Endothelial cell of umbilical vein (primary cell): Measurements from ENCODE around the gene SLC25A24. TPM values are rescaled to one million over a fixed set of nuclear protein-coding genes. Genes with fewer than 3 reads are reported as not detected.
A peak's percentile ranks its signal among the peaks of the same experiment; 100 is the strongest.
"Not testable (repeated sequence)": the region's sequence is repeated elsewhere in the genome, so short reads cannot be mapped to it uniquely, and the experiment has no call there.

Experiments
- BruUV-seq: library from RNA; stranded (reverse); fragments of 400-500 nt; replicated peaks from 2 replicates; lab custom pipeline; 2021; lab: Mats Ljungman, UMichigan
- CTCF ChIA-PET: fragments of 300-600, 350-600 bp; sonication (Branson Sonifier 250); formaldehyde crosslinking; loops from one replicate; lab custom pipeline; 2021; ENCODE audit warnings: antibody characterized with exemption, inconsistent platforms; lab: Charles Lee
- POLR2A ChIA-PET: fragments of 300-600, 350-600 bp; sonication (Branson Sonifier 250); formaldehyde crosslinking; loops from one replicate; lab custom pipeline; 2021; ENCODE audit warnings: antibody characterized with exemption, inconsistent platforms; lab: Charles Lee
- DNase-seq: peaks from one replicate; pipeline ENCODE4 v3.0.0-alpha.2; 2011; ENCODE audit warnings: low read depth, low spot score
- FAIRE-seq: peaks from 2 replicates; lab custom pipeline; 2011; peaks lifted over from hg19 to GRCh38; lab: Jason Lieb, UNC
- H2AFZ ChIP-seq: 2 replicates; pipeline ENCODE4 v1.6.0; 2012; ENCODE audit warnings: low read depth, low read length, control low read depth, inconsistent platforms
- H3K27ac ChIP-seq: 2 replicates; pipeline ENCODE4 v1.5.1; 2011; ENCODE audit warnings: low read depth, mild to moderate bottlenecking, control low read depth, low read length, moderate library complexity; ENCODE audit not compliant: insufficient read depth
- H3K27me3 ChIP-seq, 2 experiments: 2 replicates each; pipeline versions ENCODE4 v1.6.0 to v1.6.1; 2011; ENCODE audit warnings: low read length in 2 of 2, mixed read lengths in 1 of 2; ENCODE audit not compliant: control insufficient read depth in 2 of 2, insufficient read depth in 2 of 2
- H3K36me3 ChIP-seq, 2 experiments: 2 replicates in 1 of 2; 3 replicates in 1 of 2; pipeline ENCODE4 v1.5.1; 2011; ENCODE audit warnings: low read length in 2 of 2, mild to moderate bottlenecking in 1 of 2, moderate library complexity in 1 of 2; ENCODE audit not compliant: control insufficient read depth in 2 of 2, insufficient read depth in 2 of 2; ENCODE audit errors: extremely low read depth in 1 of 2
- H3K4me1 ChIP-seq: 3 replicates; pipeline ENCODE4 v1.5.1; 2011; ENCODE audit warnings: mild to moderate bottlenecking, low read length; ENCODE audit not compliant: control insufficient read depth, insufficient read depth; ENCODE audit errors: extremely low read depth
- H3K4me2 ChIP-seq: 2 replicates; pipeline ENCODE4 v1.6.1; 2011; ENCODE audit warnings: low read length, control low read depth, mixed read lengths; ENCODE audit not compliant: insufficient read depth
- H3K4me3 ChIP-seq, 3 experiments: fragments of 200-600 bp in 1 of 3; sonication (generic), shearing (Covaris generic) in 1 of 3; replicated peaks in 1 of 3; 2 replicates each; pipeline ENCODE4 v1.5.1; 2011 to 2016; ENCODE audit warnings: control low read depth in 3 of 3, low read length in 3 of 3, mild to moderate bottlenecking in 2 of 3, inconsistent platforms in 1 of 3, low read depth in 1 of 3, moderate library complexity in 1 of 3; ENCODE audit not compliant: insufficient read depth in 1 of 3
- H3K79me2 ChIP-seq: 2 replicates; pipeline ENCODE4 v1.6.0; 2012; ENCODE audit warnings: low read length, inconsistent platforms; ENCODE audit not compliant: control insufficient read depth, insufficient read depth
- H3K9ac ChIP-seq: replicated peaks from 2 replicates; pipeline ENCODE3; 2011; ENCODE audit warnings: low read length, control low read depth; ENCODE audit not compliant: insufficient read depth; ENCODE audit errors: extremely low read depth
- H3K9me1 ChIP-seq: replicated peaks from 3 replicates; pipeline ENCODE4 v1.6.0; 2011; ENCODE audit warnings: mild to moderate bottlenecking, low read length; ENCODE audit not compliant: control insufficient read depth, insufficient read depth; ENCODE audit errors: extremely low read depth
- H3K9me3 ChIP-seq: replicated peaks from 2 replicates; pipeline ENCODE4 v1.5.1; 2012; ENCODE audit warnings: low read length, inconsistent platforms; ENCODE audit not compliant: control insufficient read depth, insufficient read depth
- H4K20me1 ChIP-seq: replicated peaks from 2 replicates; pipeline ENCODE3; 2011; ENCODE audit warnings: mild to moderate bottlenecking, low read length; ENCODE audit not compliant: control insufficient read depth, insufficient read depth; ENCODE audit errors: extremely low read depth
- CTCF ChIP-seq, 2 donors: IDR thresholded peaks; 1 replicate in 1 of 2; 2 replicates in 1 of 2; pipeline ENCODE4 v1.5.1; 2011; ENCODE audit warnings: low read length in 2 of 2, mild to moderate bottlenecking in 2 of 2, moderate library complexity in 2 of 2, control low read depth in 1 of 2, inconsistent platforms in 1 of 2, low read depth in 1 of 2; ENCODE audit not compliant: insufficient read depth in 1 of 2; ENCODE audit errors: extremely low read depth in 1 of 2
- JUN ChIP-seq: IDR thresholded peaks from 2 replicates; pipeline ENCODE4 v1.6.1; 2011; ENCODE audit warnings: borderline replicate concordance, low read depth; ENCODE audit not compliant: insufficient read length, insufficient read depth
- MAX ChIP-seq: IDR thresholded peaks from 2 replicates; pipeline ENCODE4 v1.6.1; 2011; ENCODE audit not compliant: insufficient read depth, insufficient read length
- MYC ChIP-seq: IDR thresholded peaks from one replicate; pipeline ENCODE4 v1.6.1; 2011; ENCODE audit warnings: mild to moderate bottlenecking, low read depth, low read length
- POLR2AphosphoS5 ChIP-seq: IDR thresholded peaks from 2 replicates; pipeline ENCODE4 v1.6.1; 2012; ENCODE audit warnings: low read depth, mild to moderate bottlenecking, control low read depth, low read length, moderate library complexity; ENCODE audit not compliant: insufficient read depth
- dilution Hi-C: fragments of 300-500 bp; cut with MboI; formaldehyde crosslinking; loops from one replicate; pipeline ENCODE4 v1.15.0; 2019; ENCODE audit warnings: low sequenced_read_pairs; ENCODE audit not compliant: extremely low pct_ligation_motif_present
- intact Hi-C: fragments of 100-400 bp; cut with micrococcal nuclease; formaldehyde crosslinking; loops from one replicate; pipeline ENCODE4 v1.10.0; 2022
- polyA plus RNA-seq, 4 experiments: library from polyadenylated mRNA; depleted of rRNA in 3 of 4; stranded (reverse) in 3 of 4; unstranded in 1 of 4; fragments of >200 nt; gene quantifications; 2 replicates each; pipeline versions ENCODE4 v1.2.1 to v1.2.3, GENCODE V29; 2011 to 2012; ENCODE audit warnings: missing spikeins in 1 of 4
- total RNA-seq: library from RNA; stranded (reverse); gene quantifications from 2 replicates; pipeline ENCODE4 v1.2.3, GENCODE V29; 2021

The SLC25A24 gene
- total and polyA plus RNA-seq, 2 donors (not counting 3 experiments of a cell fraction or from before 2014, with no cell fraction given) = 16.9 to 45.8 TPM

GRCh38 chr1:108214641-108215465, 14.7 kb upstream of the SLC25A24 start:
- peak; percentile 6 to 30 for TF ChIP-seq CTCF (IDR thresholded peaks at IDR 0.05; ENCODE audit: extremely low read depth in 1 of 2, insufficient read depth in 1 of 2, low read depth in 1 of 2, low read length in 2 of 2)
- H3K4me2 ChIP-seq, H3K36me3 ChIP-seq, H3K27ac ChIP-seq, H3K79me2 ChIP-seq, POLR2A ChIA-PET, H3K9ac ChIP-seq, H3K4me3 ChIP-seq, H3K9me3 ChIP-seq, DNase-seq, H3K27me3 ChIP-seq, H3K9me1 ChIP-seq, BruUV-seq, intact Hi-C loops, H3K4me1 ChIP-seq, H4K20me1 ChIP-seq, dilution Hi-C loops, H2AFZ ChIP-seq: not testable (repeated sequence)
- CTCF ChIA-PET = interaction anchor here (0.7 to 1.3 kb wide), 2 partner anchors 429 to 433 kb away, joined by 3 to 10 read pairs; no protein-coding TSS in a partner anchor
- peak; percentile 40 for FAIRE-seq

- Histone ChIP-seq H3K9me3 (no peaks in the 10 kb centered on the region), H4K20me1 (no peaks in the 10 kb centered on the region), H3K9me1 (no peaks in the 10 kb centered on the region), H3K27ac (no peak overlapping the region), H3K27me3 (peaks cover 6 to 20% of the 10 kb centered on the region in 2 experiments), H3K79me2 (no peaks in the 10 kb centered on the region), H3K4me2 (no peak overlapping the region), H3K36me3 (no peaks in the 10 kb centered on the region), H3K4me3 (no peak overlapping the region), H3K9ac (no peak overlapping the region), H3K4me1 (peaks cover 3% of the 10 kb centered on the region), H2AFZ (no peak overlapping the region)
- no peak for FAIRE-seq
- ChIA-PET CTCF (interaction anchor here (1.7 kb wide), 1 partner anchor 10 kb away, joined by 7 read pairs; the partner anchor contains the start of gene SLC25A24), POLR2A (no interaction called here)
- dilution Hi-C loops = no loop called here
- DNase-seq = no peak
- TF ChIP-seq POLR2AphosphoS5 (no peak), MAX (no peak), JUN (no peak), MYC (no peak), CTCF (IDR thresholded peaks at IDR 0.05; ENCODE audit: extremely low read depth in 1 of 2, insufficient read depth in 1 of 2, low read depth in 1 of 2, low read length in 2 of 2) (no peak)
- intact Hi-C loops = no loop called here
- no TSS peak for BruUV-seq
Measured at GRCh38 chr1:108211014-108211413, 10.9 kb upstream of the SLC25A24 start.
